Gastroesophageal sphincter (tissue), 3 donors: Measurements from ENCODE around the gene ITGA2.

Source experiments
- POLR2A ChIP-seq, 2 donors: fragments of 450-650 bp; IDR thresholded peaks; one replicate each; pipeline ENCODE4 v1.6.1; 2017; ENCODE audit warnings: antibody characterized with exemption in 2 of 2, mild to moderate bottlenecking in 2 of 2, moderate library complexity in 1 of 2
- TF ChIP-seq, protein P1 (sequence below), 4 experiments: fragments of 200-600 bp in 2 of 4; fragments of 450-650 bp in 2 of 4; sonication (generic) in 1 of 4; IDR thresholded peaks; one replicate each; pipeline ENCODE4 v1.5.1; 2017 to 2019; ENCODE audit warnings: antibody characterized with exemption in 4 of 4, mild to moderate bottlenecking in 2 of 4, moderate library complexity in 2 of 4

DNA sequence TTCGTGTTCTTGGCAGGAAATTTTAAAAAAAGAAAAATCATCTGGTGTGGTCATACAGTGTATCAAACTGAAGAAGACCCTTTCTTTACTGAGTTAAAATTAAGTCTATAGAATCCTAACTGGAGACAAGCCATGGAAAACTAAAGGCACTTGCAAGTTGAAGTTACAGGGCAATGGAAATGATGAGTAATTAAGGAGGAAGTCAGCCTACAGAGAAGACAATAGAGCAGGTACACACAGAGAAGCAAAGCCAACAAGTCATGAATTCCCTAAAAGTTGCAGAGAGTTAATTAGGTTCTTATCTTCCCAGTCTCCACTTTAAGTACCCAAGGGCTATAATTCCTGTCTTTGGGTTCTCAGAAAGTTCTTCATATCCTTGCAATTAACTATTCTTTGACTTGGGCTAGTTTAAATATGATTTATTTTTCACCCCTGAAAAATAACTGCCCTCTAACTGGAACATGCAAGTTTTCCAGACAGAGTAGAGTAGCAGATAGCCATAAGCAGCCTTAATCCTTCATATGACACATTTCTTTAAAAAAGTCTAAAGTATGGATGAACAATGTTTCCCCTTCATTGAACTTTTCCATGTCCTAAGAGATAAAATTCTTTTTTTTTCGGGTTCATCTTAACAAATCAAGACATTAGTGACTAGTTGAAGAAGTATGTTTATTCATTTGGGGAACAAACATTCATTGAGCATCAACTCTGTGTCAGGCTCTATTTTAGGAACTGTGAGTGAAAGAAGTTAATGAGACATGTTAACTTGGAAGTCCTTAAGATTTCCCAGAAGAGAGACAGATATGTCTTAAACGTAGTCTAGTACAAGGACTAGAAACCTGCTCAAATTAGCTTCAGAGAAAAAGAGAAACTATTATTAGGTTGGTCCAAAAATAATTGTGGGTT, 5.2 kb upstream of the ITGA2 start:
- TF ChIP-seq, protein P1, sequence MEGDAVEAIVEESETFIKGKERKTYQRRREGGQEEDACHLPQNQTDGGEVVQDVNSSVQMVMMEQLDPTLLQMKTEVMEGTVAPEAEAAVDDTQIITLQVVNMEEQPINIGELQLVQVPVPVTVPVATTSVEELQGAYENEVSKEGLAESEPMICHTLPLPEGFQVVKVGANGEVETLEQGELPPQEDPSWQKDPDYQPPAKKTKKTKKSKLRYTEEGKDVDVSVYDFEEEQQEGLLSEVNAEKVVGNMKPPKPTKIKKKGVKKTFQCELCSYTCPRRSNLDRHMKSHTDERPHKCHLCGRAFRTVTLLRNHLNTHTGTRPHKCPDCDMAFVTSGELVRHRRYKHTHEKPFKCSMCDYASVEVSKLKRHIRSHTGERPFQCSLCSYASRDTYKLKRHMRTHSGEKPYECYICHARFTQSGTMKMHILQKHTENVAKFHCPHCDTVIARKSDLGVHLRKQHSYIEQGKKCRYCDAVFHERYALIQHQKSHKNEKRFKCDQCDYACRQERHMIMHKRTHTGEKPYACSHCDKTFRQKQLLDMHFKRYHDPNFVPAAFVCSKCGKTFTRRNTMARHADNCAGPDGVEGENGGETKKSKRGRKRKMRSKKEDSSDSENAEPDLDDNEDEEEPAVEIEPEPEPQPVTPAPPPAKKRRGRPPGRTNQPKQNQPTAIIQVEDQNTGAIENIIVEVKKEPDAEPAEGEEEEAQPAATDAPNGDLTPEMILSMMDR (IDR thresholded peaks at IDR 0.05) = no peak
- no peak for TF ChIP-seq POLR2A (IDR thresholded peaks at IDR 0.05)
